GM18907 (cell line): ENCODE data around the gene SLC10A7.
"Not testable (repeated sequence)": the region's sequence is repeated elsewhere in the genome, so short reads cannot be mapped to it uniquely, and the experiment has no call there.

ENCODE experiments used
- ATAC-seq: cut with Tn5 transposase; IDR thresholded peaks from one replicate; pipeline ENCODE4 v1.9.1; 2021; ENCODE audit warnings: mild to moderate bottlenecking, moderate library complexity; ENCODE audit not compliant: unreplicated experiment

SLC10A7 gene

DNA sequence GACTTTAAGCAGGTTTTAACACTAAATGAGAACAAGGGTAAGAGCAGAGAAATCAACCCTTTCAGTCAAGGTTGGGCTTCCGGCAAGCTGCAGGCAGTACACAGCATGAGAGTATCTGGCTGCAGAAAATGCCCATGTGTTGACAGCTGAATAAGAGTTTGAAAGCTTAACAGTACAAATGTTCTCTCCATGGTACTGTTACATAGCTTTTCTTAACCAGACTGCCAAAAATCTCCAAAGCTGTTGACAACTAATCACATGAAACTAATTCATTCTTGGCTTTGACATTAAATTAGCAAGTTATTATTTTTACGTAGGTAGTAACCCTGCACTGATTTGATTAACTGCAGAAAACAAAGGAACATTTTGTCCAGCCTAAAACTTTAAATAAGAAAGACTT lies 153.5 kb downstream of the SLC10A7 start:
- no peak for ATAC-seq

DNA sequence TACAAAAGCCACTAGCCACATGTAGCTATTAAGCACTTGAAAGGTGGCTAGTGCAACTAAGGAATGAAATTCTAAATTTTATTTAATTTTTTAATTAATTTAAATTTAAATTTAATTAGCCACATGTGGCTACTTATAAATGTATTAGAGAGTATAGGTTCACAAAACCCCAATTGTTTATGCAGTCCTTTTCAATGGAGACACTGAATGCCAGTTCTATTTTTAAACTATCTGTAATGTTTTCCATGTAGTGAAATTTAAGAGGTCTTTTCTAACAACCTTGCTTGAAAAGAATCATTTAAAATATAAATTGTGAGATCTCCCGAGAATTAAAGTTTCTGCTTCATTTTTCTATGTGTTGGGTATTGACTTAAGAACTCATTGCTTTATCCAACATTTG lies 154.4 kb downstream of the SLC10A7 start:
- ATAC-seq, result no peak

DNA sequence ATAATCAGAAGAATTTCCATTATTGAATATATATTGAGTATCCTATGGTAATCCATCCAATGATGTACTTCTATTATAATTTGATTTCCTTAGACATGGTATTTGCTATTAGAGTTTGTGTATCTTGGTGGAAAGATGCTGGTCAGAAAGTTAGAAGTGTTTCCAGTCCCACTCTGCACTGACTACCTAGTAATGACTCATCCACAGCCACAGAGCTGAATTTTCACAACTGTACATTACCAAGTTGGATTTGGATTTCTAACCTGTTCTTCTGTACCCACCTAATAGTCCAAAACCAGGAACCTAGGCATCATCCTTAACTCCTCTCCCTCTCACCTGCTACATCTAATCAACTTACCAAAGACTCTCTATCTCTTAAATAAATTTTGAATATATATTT lies 162.0 kb downstream of the SLC10A7 start:
- ATAC-seq, result no peak

DNA sequence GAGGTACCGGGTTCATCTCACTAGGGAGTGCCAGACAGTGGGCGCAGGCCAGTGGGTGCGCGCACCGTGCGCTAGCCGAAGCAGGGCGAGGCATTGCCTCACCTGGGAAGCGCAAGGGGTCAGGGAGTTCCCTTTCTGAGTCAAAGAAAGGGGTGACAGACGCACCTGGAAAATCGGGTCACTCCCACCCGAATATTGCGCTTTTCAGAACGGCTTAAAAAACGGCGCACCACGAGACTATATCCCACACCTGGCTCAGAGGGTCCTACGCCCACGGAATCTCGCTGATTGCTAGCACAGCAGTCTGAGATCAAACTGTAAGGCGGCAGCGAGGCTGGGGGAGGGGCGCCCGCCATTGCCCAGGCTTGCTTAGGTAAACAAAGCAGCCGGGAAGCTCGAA lies 171.6 kb downstream of the SLC10A7 start:
- ATAC-seq, result not testable (repeated sequence)

DNA sequence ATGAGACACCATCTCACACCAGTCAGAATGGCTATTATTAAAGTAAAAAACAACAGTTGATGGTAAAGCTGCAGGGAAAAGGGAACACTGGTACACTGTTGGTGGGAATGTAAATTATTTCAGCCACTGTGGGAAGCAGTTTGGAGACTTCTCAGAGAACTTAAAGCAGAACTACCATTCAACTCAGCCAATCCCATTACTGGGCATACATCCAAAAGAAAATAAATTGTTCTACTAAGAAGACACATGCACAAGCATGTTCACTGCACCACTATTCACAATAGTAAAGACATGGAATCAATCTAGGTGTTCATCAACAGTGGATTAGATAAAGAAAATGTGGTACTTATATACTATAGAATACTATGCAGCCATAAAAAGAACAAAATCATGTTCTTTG lies 172.4 kb downstream of the SLC10A7 start:
- no peak for ATAC-seq

DNA sequence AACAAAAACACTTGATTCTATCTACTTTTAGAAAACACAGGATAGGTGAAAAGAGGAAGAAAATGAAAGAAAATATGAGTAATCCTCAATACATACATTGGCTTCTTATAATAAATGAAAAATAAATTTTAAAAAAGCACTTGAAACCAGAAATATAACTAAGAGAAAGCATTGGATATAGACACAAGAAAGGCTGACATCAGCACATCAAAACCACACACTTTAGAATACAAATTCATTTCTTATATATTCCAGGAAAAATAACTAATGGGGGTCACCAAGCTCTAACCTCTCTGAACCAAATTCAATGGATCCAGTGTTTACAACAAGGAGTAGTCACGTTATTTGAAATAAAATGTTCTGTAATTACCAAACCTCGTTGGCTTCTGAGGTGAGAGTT lies 173.9 kb downstream of the SLC10A7 start:
- no peak for ATAC-seq

DNA sequence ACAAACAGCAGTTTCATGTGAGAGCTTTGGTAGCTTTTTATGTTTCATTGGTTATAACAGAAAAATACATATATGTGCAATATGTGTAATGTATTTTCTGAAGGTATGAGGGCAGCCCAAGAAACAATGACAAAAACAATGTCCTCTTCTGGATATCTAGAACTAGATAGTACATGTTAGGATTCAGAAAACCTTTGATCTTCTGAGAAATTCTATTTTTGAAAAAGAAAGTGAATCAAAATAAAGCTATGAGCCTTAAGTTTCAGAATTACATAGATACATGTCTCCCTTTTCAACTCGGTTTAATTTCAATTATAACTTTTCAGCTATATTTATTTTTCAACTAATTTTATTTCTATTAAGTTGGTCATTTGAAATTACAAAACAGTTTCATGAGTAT lies 175.5 kb downstream of the SLC10A7 start:
- ATAC-seq, result no peak

DNA sequence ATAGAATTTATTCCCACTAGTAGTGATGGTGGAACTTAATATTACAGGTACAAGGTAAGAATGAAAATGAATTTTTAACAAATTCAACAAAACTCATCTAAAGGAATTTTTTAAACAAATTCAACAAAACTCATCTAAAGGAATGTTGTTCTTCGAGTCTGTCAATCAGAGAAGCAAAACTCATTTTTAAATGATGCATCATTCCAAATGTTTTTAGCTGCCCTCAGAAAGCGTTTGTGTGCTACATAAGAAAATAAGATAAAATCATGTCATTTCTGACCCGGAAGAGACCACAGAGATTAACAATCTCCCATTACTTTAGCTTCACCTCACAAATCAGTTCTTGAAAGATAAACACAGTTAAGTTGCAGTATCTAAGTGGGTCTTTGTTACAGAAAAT lies 178.0 kb downstream of the SLC10A7 start:
- no peak for ATAC-seq

DNA sequence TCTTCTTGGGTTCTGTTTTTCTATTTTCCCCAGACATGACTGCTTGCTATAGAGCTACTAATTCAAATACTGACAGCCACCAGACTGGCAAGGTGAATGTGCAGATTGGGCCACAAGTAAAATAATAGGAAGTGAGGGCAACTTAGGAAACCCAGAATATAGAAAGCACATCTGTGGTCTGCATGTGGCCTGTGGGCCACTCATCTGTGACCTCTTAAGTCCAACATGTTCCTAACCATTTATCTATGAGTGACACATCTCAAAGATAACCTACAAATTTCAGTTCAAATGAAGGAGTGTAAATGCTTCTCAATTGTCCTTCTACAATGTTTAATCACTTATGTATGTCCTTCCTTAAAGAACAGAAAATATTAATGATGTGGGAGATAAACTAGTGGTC lies 178.5 kb downstream of the SLC10A7 start:
- ATAC-seq, result peak; percentile 91

DNA sequence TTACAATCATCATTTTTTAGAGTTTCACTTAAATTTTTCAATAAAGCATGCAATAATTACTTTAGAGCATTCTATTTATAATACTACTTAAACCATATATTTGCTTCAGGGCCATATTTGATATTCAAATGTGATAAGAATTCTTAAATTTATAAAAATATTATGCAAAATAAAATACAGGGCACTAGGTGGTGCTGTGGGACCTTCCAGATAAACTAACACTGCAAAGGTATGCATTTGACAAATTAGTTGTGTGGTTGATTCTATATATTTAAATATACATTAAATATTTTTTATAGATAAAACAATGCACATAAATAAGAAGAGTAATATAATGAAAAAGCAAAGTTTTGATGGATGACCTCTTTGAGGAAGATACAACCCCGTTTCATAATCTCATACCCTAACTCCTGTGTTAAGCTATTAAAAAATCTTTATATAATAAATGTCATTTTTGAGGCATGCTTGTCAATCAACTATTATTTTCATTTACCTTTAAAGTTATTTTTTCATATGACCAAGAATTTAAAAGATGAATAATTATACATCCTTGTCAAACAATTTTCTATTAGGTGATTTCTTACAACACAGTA lies 179.0 kb downstream of the SLC10A7 start:
- ATAC-seq, result no peak

DNA sequence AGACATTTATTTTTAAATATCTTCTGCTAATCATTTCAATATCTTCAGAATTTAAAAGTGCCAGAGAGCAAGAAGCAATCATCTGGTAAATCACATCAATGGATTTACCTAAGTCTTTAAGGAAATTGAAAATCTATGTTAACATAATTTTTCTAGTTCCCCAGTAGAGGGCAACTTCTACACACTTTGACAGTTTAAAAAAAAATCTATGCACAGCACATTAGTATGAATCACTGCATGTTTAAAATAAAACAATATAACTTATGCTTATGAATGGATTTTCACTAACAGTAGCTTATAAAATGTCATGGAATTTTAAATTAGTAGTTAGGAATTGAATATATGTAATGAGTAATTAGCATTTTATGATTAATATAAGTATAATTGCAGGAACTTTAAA lies 180.9 kb downstream of the SLC10A7 start:
- no peak for ATAC-seq

DNA sequence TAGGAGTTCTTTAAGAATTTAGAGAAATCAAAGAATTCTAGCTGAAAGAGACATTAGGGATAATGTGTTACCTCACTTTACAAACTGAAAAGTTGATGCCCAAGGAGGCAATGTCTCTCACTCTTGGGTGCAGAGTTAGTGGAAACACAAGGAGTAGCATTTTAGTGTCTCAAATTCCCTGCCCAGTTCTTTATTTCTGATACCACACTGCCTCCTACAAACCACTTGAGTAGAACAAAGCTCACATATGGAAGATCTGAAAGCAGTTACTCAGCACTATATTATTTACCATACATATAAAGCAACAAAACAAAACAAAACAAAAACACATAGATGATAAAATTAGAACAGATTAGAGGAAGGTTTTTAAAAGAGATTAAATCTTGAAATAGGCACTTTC lies 183.2 kb downstream of the SLC10A7 start:
- ATAC-seq, result no peak

DNA sequence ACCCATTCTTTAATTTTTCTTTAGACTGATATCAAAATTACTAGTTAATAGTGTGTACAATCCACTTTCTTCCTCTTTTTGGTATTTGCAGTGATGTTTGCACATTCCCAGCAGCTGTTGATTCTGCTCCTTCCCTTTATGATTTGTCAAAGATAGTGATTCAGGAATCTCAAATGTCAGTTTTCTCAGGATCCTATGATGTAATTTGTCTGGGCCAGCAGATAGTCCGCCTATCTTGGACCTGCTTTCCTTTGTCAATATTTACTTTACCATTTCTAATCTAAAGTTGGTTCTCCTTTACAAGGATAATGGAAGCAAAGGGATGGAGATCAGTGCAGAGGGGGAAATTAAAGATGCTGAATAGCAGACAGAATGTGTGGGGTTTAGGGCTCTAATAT lies 185.3 kb downstream of the SLC10A7 start:
- no peak for ATAC-seq

DNA sequence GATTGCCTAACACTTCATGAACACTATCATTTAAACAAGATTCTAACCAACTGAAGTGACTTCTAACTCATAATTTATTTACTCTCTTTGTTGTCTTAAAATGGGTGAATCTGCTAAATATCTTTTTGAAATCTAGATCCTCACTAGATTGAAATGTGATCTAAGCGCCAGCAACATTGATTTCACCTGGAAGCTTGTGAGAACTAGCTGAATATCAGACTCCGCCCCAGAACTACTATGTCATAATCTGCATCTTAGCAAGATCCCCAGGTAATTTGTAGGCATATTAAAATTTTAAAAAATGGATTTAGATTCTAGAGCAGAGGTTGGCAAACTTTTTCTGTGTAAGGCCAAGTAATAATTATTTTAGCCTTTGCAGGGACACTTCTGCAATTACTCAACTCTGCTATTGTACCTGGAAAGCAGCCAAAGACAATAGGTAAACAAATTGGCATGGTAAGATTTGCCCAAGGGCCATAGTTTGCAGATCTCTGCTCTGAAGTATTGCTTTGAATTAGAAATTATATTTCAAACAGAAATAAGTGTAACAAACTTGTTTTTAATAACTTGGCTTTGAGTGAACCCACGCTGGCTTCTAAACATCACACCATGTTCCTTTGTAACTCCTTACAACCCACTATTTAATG lies 185.9 kb downstream of the SLC10A7 start:
- no peak for ATAC-seq

DNA sequence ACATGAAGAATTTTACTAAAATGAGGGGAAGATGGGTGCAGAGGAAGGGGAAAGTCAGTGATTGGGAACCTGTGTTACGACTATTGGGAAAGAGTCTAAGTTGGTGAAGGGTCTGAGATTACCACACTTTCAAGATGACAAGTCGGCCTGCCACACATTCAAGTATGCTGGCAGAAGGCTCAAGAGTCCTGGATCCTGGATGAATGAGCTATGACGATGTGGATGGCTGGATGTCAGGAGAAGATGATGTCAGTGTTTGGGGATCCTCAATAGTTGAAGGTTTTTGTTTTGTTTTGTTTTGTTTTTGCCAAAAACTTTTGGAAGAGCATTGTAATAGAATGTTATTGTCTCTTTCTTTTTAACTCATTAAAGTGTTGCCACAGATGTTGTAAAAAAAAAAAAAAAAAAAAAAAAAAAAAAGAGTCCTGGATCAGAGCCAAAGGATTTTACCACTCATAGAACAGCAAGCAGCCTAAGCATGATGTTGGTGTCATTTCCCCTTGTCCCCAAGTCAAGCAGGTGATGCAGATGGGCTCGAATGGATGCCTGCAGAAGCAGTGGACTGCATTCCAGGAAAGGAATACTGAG lies 186.8 kb downstream of the SLC10A7 start:
- ATAC-seq, result no peak

DNA sequence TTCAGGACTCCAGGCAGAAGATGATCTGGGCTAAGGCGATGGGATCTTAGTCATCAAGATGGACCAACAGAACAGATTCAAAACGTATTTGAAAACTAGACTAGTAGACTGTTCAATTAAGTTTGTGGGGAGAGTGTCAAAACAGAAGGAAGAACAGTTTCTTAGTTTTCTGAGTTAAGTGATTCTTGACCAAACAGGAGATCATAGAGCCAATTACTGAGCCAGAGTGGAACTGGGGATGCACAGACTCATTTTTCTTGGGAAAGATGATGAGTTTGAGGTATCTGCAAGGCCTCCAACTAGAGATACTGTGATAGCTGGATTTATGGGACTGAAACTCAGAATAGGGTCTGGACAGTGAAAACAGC lies 187.9 kb downstream of the SLC10A7 start:
- no peak for ATAC-seq

DNA sequence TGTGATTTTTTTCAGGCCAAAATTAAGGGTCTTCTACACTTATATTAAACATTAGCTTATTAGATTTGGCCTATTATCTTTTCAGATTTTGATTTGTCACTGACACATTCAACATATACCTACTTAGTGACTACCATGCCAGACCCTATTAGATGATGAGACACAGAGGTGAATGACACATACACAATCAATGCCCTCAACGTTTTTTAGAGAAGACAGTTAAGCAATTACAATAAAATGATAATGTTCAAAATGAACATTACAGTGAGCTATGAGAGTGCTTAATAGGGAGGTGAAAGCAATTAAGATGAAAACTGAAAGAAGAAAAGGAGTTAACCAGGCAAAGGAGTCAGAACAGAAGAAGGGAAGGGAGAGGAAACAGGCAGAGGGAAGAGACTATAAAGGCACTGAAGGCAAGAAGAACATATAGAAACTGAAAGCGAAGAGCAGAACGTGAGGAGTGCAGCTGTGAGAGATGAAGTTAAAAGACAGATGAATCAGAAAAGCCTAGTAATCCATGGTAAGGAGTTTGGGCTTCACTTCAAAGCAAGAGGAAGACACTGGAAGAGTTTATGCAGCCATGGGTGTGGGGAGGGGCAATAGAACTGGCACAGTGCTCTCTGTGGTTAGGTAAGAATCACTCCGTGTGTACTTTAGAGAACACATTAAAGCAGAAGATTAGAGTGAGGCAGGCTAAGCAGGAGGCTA lies 188.4 kb downstream of the SLC10A7 start:
- ATAC-seq, result peak; percentile 96

DNA sequence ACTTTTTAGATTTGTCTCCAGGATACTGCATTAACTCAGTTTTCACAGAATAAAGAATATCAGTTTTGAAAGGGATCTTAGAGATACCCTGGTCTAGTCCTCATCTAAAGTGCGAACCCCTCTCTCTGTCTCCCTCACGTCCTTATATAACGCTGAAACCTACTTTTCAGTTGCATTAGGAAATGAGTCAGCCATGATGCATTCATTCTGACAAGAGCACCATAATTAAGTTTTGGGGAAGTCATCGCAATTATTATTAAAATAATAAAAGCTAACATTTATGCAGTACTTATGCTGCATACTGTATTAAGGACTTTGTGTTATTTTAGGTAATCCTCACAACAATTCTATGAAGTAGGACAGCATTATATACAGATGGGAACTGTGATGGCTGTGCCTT lies 191.3 kb downstream of the SLC10A7 start:
- no peak for ATAC-seq

DNA sequence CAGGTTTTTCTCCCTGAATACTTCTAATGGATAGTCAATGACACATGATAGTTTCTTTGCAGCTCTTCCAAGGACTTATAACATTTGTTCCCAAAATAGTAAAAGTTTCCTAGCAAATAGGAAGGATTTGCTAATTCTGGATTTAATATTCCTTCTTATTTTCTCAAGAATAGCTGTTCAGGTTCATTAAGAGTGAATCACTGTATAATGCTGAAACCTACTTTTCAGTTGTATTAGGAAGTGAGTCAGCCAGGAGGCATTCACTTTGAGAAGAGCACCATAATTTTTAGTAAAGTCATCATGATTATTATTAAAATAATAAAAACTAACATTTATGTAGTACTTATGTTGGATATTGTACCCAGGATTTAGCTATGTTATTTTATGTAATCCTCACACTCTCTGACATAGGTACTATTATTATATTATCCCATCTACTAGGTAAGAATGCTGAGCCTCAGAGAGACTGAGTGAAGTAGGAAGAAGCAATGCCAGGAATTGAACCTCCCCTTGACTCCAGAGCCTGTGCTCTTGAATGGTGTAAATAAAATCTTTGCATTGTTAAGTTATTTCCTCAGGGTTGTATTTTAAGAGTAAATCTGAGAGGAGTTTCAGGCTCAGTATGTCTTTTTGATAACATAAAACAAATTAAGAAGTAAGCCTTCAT lies 192.6 kb downstream of the SLC10A7 start:
- no peak for ATAC-seq

DNA sequence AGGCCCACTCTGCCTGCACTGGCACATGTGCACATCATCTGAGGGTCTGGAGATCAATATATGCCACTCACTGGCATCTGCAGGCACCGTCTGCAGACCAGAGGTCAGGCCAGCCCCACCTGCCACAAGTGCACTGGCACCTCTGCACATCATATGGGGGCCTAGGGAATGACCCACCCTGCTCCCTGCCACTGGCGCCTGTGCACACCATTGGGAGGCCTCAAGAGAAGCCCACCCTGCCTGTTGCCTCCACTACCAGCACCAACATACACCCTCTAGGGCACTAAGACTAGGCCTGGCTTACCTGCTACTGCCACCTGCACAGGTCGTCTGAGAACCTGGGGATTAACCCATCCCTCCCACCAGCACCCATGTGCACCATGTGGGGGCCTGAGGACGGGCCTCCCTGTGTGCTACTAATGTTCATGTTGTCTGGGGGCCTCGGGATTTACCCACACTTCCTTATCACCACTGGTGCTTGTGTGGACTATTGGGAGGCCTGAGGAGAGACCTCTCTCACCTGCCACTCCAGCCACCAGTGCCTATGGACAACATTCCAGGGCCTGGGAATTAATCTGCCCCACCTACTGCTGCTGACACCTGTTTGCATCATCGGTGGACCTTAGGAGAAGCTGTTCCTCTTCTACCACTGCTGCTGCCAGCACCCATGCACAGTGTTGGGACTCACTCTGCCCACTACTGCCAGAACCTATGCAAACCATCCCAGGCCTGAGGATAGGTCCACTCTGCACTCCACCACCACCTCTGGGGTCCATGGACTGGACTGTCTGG lies 193.7 kb downstream of the SLC10A7 start:
- ATAC-seq, result no peak

DNA sequence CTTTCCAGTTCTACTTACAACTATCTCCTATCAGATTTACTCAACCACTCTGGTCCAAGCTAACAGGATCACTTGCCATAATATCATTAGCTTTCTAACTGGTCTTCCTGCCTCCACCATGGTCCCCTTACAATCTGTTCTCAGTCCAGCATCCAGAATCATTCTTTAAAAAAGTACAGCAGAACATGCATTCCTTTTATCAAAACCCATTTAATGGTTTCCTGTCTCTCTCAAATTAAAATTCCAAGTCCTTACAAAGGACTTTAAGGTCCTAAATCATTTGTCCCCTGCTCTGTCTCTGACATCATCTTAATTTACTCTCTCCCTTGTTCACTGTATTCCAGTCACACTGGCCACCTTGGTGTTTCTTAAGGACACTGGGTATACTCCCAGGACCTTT lies 202.8 kb downstream of the SLC10A7 start:
- no peak for ATAC-seq
